ENCODE measurements around the gene ARF6.

GRCh38 chr14:49940808-49941421 is 48.0 kb downstream of the ARF6 start:
- TF ChIP-seq CTCF (IDR thresholded peaks at IDR 0.05) (no peak), SIN3A (IDR thresholded peaks at IDR 0.05; ENCODE audit: borderline replicate concordance, insufficient read depth, low read depth, low read length) (no peak)

All from Panc1 (cell line).